H1 (cell line): ENCODE results near the gene LDLRAD4. TPM values are rescaled to one million over a fixed set of nuclear protein-coding genes. Genes with fewer than 3 reads are reported as not detected.

Experiments
- HDAC2 ChIP-seq, 2 experiments: fragments of 300-600 bp in 1 of 2; sonication (generic) in 1 of 2; IDR thresholded peaks; 2 replicates each; pipeline ENCODE4 v1.6.1; 2011 to 2012; ENCODE audit warnings: low read depth in 2 of 2, low read length in 2 of 2, mild to moderate bottlenecking in 2 of 2, moderate library complexity in 2 of 2, borderline replicate concordance in 1 of 2, inconsistent platforms in 1 of 2
- polyA plus RNA-seq, 7 experiments: library from polyadenylated mRNA; depleted of rRNA in 3 of 7; stranded (reverse) in 5 of 7; unstranded in 2 of 7; fragments of >200 nt in 5 of 7; fragments of 200-250 nt in 2 of 7; gene quantifications; 1 replicate in 5 of 7; 2 replicates in 1 of 7; 4 replicates in 1 of 7; pipeline versions ENCODE4 v1.2.1 to v1.2.3, GENCODE V29; 2011 to 2013; ENCODE audit warnings: missing spikeins in 2 of 7, mixed read lengths in 2 of 7
- total RNA-seq: library from RNA; stranded (reverse); fragmentation: NEBNext Ultra II Directional; extraction: Animal tissue kit (Norgen Biotek cat#: 25700); gene quantifications from 2 replicates; pipeline ENCODE4 v1.2.1, GENCODE V29; 2021

The LDLRAD4 gene
- total and polyA plus RNA-seq, 2 of the 8 experiments (the other 6 are each of a cell fraction or from before 2014, with no cell fraction given) = 0.77 to 1.4 TPM

DNA sequence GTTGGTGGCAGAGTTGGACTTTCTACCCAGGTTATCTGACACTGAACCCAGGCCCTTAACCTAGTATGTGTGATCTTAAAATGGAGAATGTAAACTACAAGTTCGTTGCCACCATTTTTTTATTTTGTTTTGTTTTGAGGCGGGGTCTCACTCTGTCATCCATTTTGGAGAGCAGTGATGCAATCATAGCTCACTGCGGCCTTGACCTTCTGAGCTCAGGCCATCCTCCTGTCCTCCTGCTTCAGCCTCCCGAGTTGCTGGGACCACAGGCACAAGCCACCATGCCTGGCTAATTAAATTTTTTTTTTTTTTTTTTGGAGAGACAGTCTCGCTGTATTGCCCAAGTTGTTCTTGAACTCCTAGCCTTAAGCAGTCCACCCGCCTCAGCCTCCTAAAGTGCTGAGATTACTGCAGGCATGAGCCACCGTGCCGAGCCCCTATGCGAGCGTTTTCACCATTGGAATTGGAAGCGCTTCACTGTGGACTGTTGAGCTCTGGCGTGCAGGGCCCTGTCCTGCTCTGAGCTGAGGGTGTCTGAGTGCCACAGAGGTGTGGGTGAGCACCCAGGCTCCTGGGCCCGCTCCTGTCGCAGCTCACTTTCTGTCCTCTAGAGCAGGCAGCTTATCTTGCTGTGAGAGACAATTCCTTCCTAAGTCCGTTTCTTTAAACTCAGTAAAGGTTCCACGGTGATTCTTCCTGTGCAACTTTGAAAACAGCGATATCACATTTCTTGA is 186.9 kb downstream of the LDLRAD4 start (continued):
- TF ChIP-seq HDAC2 (IDR thresholded peaks at IDR 0.05; ENCODE audit: borderline replicate concordance in 1 of 2, low read depth in 2 of 2, low read length in 2 of 2) = no peak
